K562 (cell line): ENCODE measurements around the gene ATXN7L2. TPM values are rescaled to one million over a fixed set of nuclear protein-coding genes. Genes with fewer than 3 reads are reported as not detected.

Experiments
- CREBBP ChIP-seq: IDR thresholded peaks from one replicate; pipeline ENCODE4 v1.6.1; 2012; ENCODE audit warnings: low read depth, mild to moderate bottlenecking, control low read depth, inconsistent platforms, low read length
- NR3C1 ChIP-seq: sonication (generic); formaldehyde crosslinking; IDR thresholded peaks from 2 replicates; pipeline ENCODE4 v1.8.1; 2022; ENCODE audit warnings: missing genetic modification reagents
- SMARCA4 ChIP-seq: fragments of 450-650 bp; IDR thresholded peaks from 2 replicates; pipeline ENCODE4 v1.6.1; 2016
- SRSF7 ChIP-seq: fragments of 200-400 bp; formaldehyde crosslinking; optimal IDR thresholded peaks from 2 replicates; pipeline ENCODE3; 2017; ENCODE audit warnings: mild to moderate bottlenecking, low read depth, low read length
- polyA plus RNA-seq, 8 experiments: library from polyadenylated mRNA; depleted of rRNA in 4 of 8; stranded (reverse) in 5 of 8; unstranded in 3 of 8; fragments of >200 nt; fragmentation: Nextera tagmentation in 2 of 8; fragmentation: Illumina TruSeq in 1 of 8; extraction: Ambion mirVana in 2 of 8; extraction: Trizol in 1 of 8; gene quantifications; 2 replicates each; pipeline versions ENCODE4 v1.2.1 to v1.2.3, GENCODE V29; 2011 to 2014; ENCODE audit warnings: inconsistent platforms in 1 of 8, missing spikeins in 1 of 8
- total RNA-seq, 7 experiments: library from RNA; depleted of rRNA in 6 of 7; stranded (reverse); fragments of >200 nt in 6 of 7; fragmentation: Illumina TruSeq in 2 of 7; extraction: Trizol in 2 of 7; gene quantifications; 2 replicates each; pipeline versions ENCODE4 v1.2.1 to v1.2.3, GENCODE V29; 2011 to 2021; ENCODE audit warnings: low replicate concordance in 1 of 7
- TF ChIP-seq, protein P1 (sequence below), 2 experiments: fragments of 450-650 bp in 1 of 2; sonication (generic) in 1 of 2; formaldehyde crosslinking in 1 of 2; IDR thresholded peaks; 2 replicates each; pipeline versions ENCODE4 v1.7.1 to v1.9.0; 2016 to 2022; ENCODE audit warnings: inconsistent platforms in 1 of 2, mild to moderate bottlenecking in 1 of 2, missing genetic modification reagents in 1 of 2
- TF ChIP-seq, protein P2 (sequence below): fragments of 450-650 bp; IDR thresholded peaks from 2 replicates; pipeline ENCODE4 v1.6.1; 2016
- TF ChIP-seq, protein P3 (sequence below), 2 experiments: fragments of 450-650 bp; IDR thresholded peaks; 2 replicates each; pipeline ENCODE4 v1.6.1; 2016; ENCODE audit warnings: mild to moderate bottlenecking in 2 of 2, borderline replicate concordance in 1 of 2, low read depth in 1 of 2, moderate library complexity in 1 of 2

Gene ATXN7L2
- total and polyA plus RNA-seq, 9 of the 15 experiments (the other 6 are each of a cell fraction or from before 2014, with no cell fraction given) = 0.21 to 10.4 (median 5.8) TPM

DNA sequence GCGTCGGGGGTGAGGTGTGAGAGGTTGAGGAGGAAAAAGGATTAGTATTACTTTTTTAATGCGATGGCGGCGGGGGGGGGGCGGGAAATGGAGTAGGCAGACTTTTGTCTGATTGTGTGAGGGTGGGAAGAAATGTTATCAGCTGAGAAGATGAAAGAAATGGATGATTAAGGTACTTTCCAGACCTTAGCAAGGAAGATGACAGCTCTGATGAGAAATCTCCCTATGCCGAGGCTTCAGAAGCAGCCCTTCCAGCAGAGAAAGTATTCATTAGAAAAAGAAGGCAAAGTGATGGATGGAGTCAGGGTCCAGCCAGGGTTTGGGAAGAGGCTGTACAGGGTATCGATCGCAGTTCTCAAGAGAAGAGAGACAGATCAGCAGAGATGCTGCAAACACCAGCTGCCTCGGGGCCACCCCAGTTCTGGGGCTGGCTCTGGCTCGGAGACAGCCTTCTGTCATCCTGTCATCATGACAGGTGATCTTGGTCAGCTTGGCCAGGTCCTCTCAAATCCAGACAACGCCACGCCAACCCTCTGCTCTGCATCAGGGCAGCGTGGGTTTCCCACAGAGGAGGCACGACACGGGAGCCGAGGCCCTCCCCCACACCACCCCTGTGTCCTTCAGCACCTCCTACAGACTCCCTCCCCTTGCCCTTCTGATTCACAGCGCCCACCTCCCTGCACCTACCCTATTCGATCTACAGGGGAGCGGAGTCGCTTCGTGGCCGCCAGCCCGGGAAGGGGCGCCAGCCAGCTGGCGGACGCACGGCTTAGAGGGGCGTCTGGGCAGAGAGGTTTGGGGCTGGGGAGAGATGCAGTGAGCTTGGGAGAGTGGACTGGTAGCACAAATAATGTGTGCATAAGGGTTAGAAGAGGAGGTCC lies 674 bp upstream of the ATXN7L2 start (continued):
- TF ChIP-seq, protein P1, sequence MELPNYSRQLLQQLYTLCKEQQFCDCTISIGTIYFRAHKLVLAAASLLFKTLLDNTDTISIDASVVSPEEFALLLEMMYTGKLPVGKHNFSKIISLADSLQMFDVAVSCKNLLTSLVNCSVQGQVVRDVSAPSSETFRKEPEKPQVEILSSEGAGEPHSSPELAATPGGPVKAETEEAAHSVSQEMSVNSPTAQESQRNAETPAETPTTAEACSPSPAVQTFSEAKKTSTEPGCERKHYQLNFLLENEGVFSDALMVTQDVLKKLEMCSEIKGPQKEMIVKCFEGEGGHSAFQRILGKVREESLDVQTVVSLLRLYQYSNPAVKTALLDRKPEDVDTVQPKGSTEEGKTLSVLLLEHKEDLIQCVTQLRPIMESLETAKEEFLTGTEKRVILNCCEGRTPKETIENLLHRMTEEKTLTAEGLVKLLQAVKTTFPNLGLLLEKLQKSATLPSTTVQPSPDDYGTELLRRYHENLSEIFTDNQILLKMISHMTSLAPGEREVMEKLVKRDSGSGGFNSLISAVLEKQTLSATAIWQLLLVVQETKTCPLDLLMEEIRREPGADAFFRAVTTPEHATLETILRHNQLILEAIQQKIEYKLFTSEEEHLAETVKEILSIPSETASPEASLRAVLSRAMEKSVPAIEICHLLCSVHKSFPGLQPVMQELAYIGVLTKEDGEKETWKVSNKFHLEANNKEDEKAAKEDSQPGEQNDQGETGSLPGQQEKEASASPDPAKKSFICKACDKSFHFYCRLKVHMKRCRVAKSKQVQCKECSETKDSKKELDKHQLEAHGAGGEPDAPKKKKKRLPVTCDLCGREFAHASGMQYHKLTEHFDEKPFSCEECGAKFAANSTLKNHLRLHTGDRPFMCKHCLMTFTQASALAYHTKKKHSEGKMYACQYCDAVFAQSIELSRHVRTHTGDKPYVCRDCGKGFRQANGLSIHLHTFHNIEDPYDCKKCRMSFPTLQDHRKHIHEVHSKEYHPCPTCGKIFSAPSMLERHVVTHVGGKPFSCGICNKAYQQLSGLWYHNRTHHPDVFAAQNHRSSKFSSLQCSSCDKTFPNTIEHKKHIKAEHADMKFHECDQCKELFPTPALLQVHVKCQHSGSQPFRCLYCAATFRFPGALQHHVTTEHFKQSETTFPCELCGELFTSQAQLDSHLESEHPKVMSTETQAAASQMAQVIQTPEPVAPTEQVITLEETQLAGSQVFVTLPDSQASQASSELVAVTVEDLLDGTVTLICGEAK (IDR thresholded peaks at IDR 0.05) = 0 out of 2 replicates have a peak, but pooled peaks have one; percentile 23
- TF ChIP-seq, protein P1 (CRISPR knock-in tag; IDR thresholded peaks at IDR 0.05) = no peak
- TF ChIP-seq, protein P2, sequence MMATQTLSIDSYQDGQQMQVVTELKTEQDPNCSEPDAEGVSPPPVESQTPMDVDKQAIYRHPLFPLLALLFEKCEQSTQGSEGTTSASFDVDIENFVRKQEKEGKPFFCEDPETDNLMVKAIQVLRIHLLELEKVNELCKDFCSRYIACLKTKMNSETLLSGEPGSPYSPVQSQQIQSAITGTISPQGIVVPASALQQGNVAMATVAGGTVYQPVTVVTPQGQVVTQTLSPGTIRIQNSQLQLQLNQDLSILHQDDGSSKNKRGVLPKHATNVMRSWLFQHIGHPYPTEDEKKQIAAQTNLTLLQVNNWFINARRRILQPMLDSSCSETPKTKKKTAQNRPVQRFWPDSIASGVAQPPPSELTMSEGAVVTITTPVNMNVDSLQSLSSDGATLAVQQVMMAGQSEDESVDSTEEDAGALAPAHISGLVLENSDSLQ = peak; percentile 39; the same call in 1 of the 2 replicates
- TF ChIP-seq, protein P3, sequence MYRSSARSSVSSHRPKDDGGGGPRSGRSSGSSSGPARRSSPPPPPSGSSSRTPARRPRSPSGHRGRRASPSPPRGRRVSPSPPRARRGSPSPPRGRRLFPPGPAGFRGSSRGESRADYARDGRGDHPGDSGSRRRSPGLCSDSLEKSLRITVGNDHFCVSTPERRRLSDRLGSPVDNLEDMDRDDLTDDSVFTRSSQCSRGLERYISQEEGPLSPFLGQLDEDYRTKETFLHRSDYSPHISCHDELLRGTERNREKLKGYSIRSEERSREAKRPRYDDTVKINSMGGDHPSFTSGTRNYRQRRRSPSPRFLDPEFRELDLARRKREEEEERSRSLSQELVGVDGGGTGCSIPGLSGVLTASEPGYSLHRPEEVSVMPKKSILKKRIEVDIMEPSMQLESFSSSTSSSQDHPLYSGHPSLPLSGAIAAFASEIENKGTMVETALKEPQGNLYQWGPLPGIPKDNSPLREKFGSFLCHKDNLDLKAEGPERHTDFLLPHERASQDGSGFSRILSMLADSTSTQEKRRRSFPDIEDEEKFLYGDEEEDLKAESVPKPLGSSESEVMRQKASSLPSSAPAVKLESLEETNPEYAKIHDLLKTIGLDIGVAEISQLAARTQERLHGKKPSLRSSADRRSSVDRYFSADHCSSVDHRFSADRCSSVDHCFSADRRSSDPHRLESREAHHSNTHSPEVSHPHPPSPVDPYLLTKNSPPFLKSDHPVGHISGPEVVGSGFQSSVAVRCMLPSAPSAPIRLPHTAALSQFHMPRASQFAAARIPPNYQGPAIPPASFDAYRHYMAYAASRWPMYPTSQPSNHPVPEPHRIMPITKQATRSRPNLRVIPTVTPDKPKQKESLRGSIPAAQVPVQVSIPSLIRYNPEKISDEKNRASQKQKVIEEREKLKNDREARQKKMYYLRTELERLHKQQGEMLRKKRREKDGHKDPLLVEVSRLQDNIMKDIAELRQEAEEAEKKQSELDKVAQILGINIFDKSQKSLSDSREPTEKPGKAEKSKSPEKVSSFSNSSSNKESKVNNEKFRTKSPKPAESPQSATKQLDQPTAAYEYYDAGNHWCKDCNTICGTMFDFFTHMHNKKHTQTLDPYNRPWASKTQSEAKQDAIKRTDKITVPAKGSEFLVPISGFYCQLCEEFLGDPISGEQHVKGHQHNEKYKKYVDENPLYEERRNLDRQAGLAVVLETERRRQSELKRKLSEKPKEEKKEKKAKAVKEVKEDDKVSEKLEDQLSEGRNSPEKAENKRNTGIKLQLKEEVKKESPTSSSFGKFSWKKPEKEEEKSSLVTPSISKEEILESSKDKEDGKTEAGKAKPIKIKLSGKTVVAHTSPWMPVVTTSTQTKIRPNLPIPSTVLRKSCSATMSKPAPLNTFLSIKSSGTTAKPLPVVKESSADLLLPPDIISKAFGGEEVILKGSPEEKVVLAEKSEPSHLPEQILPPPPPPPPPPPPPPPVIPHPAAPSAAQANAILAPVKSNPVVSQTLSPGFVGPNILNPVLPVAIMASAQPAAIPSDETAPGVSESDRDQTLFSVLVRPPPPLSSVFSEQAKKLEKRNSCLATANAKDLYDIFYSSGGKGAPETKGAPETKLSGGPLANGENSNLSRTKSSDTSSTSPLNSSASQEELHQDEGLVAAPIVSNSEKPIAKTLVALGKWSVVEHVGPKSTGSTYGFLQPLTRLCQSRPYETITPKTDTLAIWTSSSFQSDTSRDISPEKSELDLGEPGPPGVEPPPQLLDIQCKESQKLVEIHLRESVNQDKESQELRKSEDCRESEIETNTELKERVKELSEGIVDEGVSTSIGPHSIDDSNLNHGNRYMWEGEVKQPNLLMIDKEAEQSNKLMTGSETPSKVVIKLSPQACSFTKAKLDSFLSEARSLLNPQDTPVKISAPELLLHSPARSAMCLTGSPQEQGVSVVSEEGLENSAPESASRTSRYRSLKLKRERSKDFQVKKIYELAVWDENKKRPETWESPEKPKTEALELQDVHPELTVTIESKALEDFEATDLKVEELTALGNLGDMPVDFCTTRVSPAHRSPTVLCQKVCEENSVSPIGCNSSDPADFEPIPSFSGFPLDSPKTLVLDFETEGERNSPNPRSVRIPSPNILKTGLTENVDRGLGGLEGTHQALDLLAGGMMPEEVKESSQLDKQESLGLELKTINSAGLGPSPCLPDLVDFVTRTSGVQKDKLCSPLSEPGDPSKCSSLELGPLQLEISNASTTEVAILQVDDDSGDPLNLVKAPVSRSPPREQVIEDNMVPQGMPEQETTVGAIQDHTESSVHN (IDR thresholded peaks at IDR 0.05; ENCODE audit: borderline replicate concordance in 1 of 2, low read depth in 1 of 2) = no peak
- TF ChIP-seq SRSF7 = no peak
- TF ChIP-seq SMARCA4 = no peak
- TF ChIP-seq NR3C1 (CRISPR knock-in tag) = no peak
- TF ChIP-seq CREBBP = no peak
